Erythroblast (primary cell): Measurements from ENCODE around the gene PRM2.

ENCODE experiments used
- GATA1 ChIP-seq: IDR thresholded peaks from 2 replicates; pipeline ENCODE4 v1.6.1; 2011; ENCODE audit warnings: low read depth, mild to moderate bottlenecking, control low read depth, low read length, moderate library complexity
- POLR2A ChIP-seq: IDR thresholded peaks from 2 replicates; pipeline ENCODE4 v1.6.1; 2011; ENCODE audit warnings: mild to moderate bottlenecking, low read length

- no peak for TF ChIP-seq POLR2A
- no peak for TF ChIP-seq GATA1
These were observed 24.2 kb upstream of the PRM2 start for GRCh38 chr16:11300560-11300892.
